Lower lobe of right lung (tissue), 2 donors: Measurements from ENCODE around the gene NPHP3. TPM values are rescaled to one million over a fixed set of nuclear protein-coding genes. Genes with fewer than 3 reads are reported as not detected.

Experiments used
- ATAC-seq, 2 donors: fragments of 200-7000 bp; cut with Tn5 transposase; one replicate each; pipeline ENCODE4 v1.9.1; 2020 to 2022; ENCODE audit warnings: mild to moderate bottlenecking in 2 of 2, moderate library complexity in 2 of 2
- DNase-seq: peaks from one replicate; pipeline ENCODE4 v3.0.0-alpha.2; 2020
- H3K27ac ChIP-seq: fragments of 200-600 bp; one replicate; pipeline ENCODE4 v1.8.0; 2022
- H3K27me3 ChIP-seq: fragments of 200-600 bp; one replicate; pipeline ENCODE4 v1.8.0; 2022; ENCODE audit warnings: low read depth
- H3K36me3 ChIP-seq: fragments of 200-600 bp; one replicate; pipeline ENCODE4 v1.8.0; 2022; ENCODE audit warnings: mild to moderate bottlenecking
- H3K4me1 ChIP-seq: fragments of 200-600 bp; one replicate; pipeline ENCODE4 v1.8.0; 2022
- H3K4me3 ChIP-seq: fragments of 200-600 bp; one replicate; pipeline ENCODE4 v1.8.0; 2022; ENCODE audit warnings: mild to moderate bottlenecking
- H3K9me3 ChIP-seq: fragments of 200-600 bp; one replicate; pipeline ENCODE4 v1.8.0; 2022
- intact Hi-C: fragments of 100-400 bp; cut with DNase I; formaldehyde crosslinking; loops from one replicate; pipeline ENCODE4 v1.11.0; 2022
- total RNA-seq: library from RNA; stranded (reverse); fragmentation: NEBNext Ultra II Directional; extraction: Animal tissue kit (Norgen Biotek cat#: 25700); gene quantifications from one replicate; pipeline ENCODE4 v1.2.1, GENCODE V29; 2021
- TF ChIP-seq, protein P1 (sequence below): fragments of 200-600 bp; IDR thresholded peaks from one replicate; pipeline ENCODE4 v1.8.0; 2022; ENCODE audit warnings: antibody characterized with exemption, mild to moderate bottlenecking
- donor health status: DM: no; HTN: yes; CAD: no; lungs with severe emphysema.

The NPHP3 gene
- total RNA-seq, 1 donor from 2014 or later: 31.2 TPM

- H3K4me3 ChIP-seq: peak overlapping the region; percentile 72
- intact Hi-C loops: no loop called here
- DNase-seq (no peak), ATAC-seq (no peak)
- H3K27me3 ChIP-seq: no peaks in the 10 kb centered on the region
- H3K36me3 ChIP-seq: peaks cover 13% of the 10 kb centered on the region
- peaks cover 37% of the 10 kb centered on the region for H3K4me1 ChIP-seq
- H3K27ac ChIP-seq: peak overlapping the region; percentile 86
- TF ChIP-seq, protein P1, sequence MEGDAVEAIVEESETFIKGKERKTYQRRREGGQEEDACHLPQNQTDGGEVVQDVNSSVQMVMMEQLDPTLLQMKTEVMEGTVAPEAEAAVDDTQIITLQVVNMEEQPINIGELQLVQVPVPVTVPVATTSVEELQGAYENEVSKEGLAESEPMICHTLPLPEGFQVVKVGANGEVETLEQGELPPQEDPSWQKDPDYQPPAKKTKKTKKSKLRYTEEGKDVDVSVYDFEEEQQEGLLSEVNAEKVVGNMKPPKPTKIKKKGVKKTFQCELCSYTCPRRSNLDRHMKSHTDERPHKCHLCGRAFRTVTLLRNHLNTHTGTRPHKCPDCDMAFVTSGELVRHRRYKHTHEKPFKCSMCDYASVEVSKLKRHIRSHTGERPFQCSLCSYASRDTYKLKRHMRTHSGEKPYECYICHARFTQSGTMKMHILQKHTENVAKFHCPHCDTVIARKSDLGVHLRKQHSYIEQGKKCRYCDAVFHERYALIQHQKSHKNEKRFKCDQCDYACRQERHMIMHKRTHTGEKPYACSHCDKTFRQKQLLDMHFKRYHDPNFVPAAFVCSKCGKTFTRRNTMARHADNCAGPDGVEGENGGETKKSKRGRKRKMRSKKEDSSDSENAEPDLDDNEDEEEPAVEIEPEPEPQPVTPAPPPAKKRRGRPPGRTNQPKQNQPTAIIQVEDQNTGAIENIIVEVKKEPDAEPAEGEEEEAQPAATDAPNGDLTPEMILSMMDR: no peak
- H3K9me3 ChIP-seq: no peaks in the 10 kb centered on the region
These were observed 1.1 kb upstream of the NPHP3 start for GRCh38 chr3:132723024-132723950.

DNA sequence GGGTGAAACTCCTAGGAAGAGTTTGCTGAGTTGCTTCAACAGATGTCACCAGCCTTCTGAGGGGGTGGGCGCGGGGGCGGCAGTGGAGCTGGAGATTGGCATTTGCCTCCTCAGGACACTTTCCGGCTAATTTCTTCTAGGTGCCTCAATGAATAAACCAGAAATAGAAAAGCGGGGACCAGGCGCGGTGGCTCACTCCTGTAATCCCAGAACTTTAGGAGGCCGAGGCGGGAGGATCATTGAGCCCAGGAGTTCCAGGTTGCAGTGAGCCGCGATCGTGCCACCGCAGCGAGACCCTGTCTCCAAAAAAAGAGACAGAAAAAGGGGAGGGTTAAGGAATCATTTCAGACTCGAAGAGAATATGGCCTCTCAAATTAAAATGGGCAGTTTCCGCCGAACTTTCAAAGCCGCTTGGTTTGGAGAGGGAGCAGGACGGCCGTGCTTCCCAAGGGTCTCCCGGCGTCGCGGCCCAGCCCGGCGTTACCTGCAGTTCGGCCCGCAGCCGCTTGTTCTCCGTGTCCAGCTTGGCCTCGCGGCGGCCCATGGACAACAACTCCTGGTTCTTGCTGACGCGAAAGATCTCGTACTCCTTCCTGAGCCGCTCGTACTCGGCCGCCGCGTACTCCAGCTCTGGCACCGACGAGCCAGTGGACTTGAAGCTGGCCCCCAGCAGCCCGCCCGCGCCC, 587 bp downstream of the NPHP3 start:
- H3K27ac ChIP-seq: peak overlapping the region; percentile 99
- H3K36me3 ChIP-seq: peaks cover 28% of the 10 kb centered on the region
- H3K4me1 ChIP-seq: peaks cover 37% of the 10 kb centered on the region
- intact Hi-C loops: no loop called here
- no peaks in the 10 kb centered on the region for H3K9me3 ChIP-seq
- TF ChIP-seq, protein P1: peak; percentile 42
- peak; percentile 87 for DNase-seq
- H3K27me3 ChIP-seq: no peaks in the 10 kb centered on the region
- H3K4me3 ChIP-seq: peak overlapping the region; percentile 83
- ATAC-seq: peak; percentile 47 to 65

GRCh38 chr3:132720228-132720627, 2.0 kb downstream of the NPHP3 start:
- H3K36me3 ChIP-seq: peaks cover 42% of the 10 kb centered on the region
- no peak for ATAC-seq
- no peaks in the 10 kb centered on the region for H3K9me3 ChIP-seq
- H3K4me3 ChIP-seq: peak overlapping the region; percentile 83
- peaks cover 37% of the 10 kb centered on the region for H3K4me1 ChIP-seq
- H3K27me3 ChIP-seq: no peaks in the 10 kb centered on the region
- no peak overlapping the region for H3K27ac ChIP-seq
- TF ChIP-seq, protein P1: no peak
- DNase-seq: no peak
- intact Hi-C loops: no loop called here

GRCh38 chr3:132716372-132716771, 5.8 kb downstream of the NPHP3 start:
- no peak overlapping the region for H3K4me3 ChIP-seq

More at GRCh38 chr3:132716372-132716771, 5.8 kb downstream of the NPHP3 start:
- no peak for ATAC-seq
- no peaks in the 10 kb centered on the region for H3K27me3 ChIP-seq
- TF ChIP-seq, protein P1: no peak
- no peaks in the 10 kb centered on the region for H3K9me3 ChIP-seq
- no peak for DNase-seq
- H3K4me1 ChIP-seq: peaks cover 29% of the 10 kb centered on the region
- H3K36me3 ChIP-seq: peaks cover 64% of the 10 kb centered on the region
- intact Hi-C loops: no loop called here
- H3K27ac ChIP-seq: no peak overlapping the region
